ENCODE measurements around the gene STAP2.

STAP2 gene

DNA sequence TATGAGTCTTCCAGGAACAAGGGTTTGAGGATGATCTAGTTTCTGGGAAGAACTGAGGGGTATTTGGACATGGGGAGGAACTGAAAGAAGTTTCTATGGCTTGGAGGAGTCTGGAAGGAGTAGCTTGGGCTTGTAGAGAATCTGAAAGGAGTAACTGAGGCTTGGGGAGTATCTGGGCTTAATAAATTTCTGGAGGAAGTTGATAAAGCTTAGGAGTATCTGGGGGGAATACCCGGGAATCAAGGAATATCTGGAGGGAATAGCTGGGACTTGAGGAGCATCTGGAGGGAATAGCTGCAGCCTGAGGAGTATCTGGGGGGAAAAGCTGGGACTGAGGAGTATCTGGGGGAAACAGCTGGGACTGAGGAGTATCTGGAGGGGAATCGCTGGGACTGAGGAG lies 18.2 kb downstream of the STAP2 start:
- H3K9ac ChIP-seq (ENCODE audit: low read length), result no peak overlapping the region
- no peak overlapping the region for H3K27ac ChIP-seq (ENCODE audit: low read depth, low read length)
- H3K36me3 ChIP-seq (ENCODE audit: insufficient read depth, low read length), result no peaks in the 10 kb centered on the region
- no peaks in the 10 kb centered on the region for H3K9me3 ChIP-seq (ENCODE audit: low read length)
- no peaks in the 10 kb centered on the region for H3K27me3 ChIP-seq (ENCODE audit: control insufficient read depth in 1 of 2, insufficient read depth in 2 of 2, low read length in 2 of 2)
- no peaks in the 10 kb centered on the region for H3K4me1 ChIP-seq (ENCODE audit: insufficient read depth, low read length)
- H3K4me3 ChIP-seq (ENCODE audit: low read depth in 1 of 2, low read length in 2 of 2), result no peak overlapping the region

DNA sequence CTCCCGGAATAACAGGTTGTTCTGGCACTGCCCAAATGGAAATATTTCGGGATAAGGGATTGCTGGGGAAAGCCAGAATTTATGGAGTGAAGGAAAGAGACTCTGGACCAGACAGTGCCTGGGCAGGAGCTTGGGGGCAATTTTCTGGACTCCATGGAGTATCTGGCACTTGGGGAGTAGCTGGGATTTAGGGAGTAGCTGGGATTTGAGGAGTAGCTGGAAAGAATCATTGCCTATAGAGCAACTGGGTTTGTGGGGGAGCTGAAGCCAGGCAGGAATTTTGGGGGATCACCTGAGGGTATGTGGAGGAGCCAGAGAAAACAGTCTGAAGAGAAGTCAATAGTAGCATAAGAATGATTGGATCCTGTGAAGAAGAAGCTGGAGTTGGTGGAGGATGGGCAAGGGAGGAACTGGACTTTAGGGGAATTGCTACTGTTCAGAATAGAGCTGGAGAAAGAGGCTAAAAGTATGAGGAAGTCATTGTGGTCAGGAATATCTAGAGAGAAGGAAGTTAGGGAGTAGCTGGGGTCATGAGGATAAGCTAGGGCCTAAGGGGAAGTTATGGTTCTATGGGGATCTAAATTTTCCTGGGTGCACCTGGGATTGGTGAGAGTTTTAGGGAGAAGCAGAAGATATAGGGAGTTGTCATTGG lies 19.4 kb downstream of the STAP2 start:
- H3K36me3 ChIP-seq (ENCODE audit: insufficient read depth, low read length), result no peaks in the 10 kb centered on the region
- no peaks in the 10 kb centered on the region for H3K9me3 ChIP-seq (ENCODE audit: low read length)
- no peak overlapping the region for H3K4me3 ChIP-seq (ENCODE audit: low read depth in 1 of 2, low read length in 2 of 2)
- H3K27ac ChIP-seq (ENCODE audit: low read depth, low read length), result no peak overlapping the region
- H3K4me1 ChIP-seq (ENCODE audit: insufficient read depth, low read length), result no peaks in the 10 kb centered on the region
- no peaks in the 10 kb centered on the region for H3K27me3 ChIP-seq (ENCODE audit: control insufficient read depth in 1 of 2, insufficient read depth in 2 of 2, low read length in 2 of 2)
- H3K9ac ChIP-seq (ENCODE audit: low read length), result no peak overlapping the region

DNA sequence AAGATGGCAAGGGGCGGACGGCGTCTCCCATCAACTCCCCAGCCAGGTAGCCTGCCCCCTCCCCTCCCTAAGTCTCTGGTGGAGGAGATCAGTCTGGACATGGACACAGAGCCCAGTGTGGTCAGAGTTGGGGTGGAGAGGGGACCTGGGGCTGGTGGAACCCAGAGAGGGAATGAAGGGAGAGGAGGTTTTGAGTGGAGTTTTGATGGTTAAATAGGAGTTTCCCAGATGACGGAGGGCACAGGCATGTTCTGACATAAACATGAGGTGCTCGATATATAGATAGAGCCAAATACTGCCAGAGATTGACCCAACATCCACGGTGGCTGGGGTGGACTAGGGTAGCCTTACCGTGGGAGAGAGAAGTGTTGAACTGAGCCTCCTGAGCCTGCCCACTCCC lies 20.2 kb downstream of the STAP2 start:
- Histone ChIP-seq H3K36me3 (ENCODE audit: insufficient read depth, low read length) (no peaks in the 10 kb centered on the region), H3K9me3 (ENCODE audit: low read length) (no peaks in the 10 kb centered on the region), H3K4me1 (ENCODE audit: insufficient read depth, low read length) (no peaks in the 10 kb centered on the region), H3K4me3 (ENCODE audit: low read depth in 1 of 2, low read length in 2 of 2) (no peak overlapping the region), H3K27ac (ENCODE audit: low read depth, low read length) (no peak overlapping the region), H3K27me3 (ENCODE audit: control insufficient read depth in 1 of 2, insufficient read depth in 2 of 2, low read length in 2 of 2) (no peaks in the 10 kb centered on the region), H3K9ac (ENCODE audit: low read length) (no peak overlapping the region)

DNA sequence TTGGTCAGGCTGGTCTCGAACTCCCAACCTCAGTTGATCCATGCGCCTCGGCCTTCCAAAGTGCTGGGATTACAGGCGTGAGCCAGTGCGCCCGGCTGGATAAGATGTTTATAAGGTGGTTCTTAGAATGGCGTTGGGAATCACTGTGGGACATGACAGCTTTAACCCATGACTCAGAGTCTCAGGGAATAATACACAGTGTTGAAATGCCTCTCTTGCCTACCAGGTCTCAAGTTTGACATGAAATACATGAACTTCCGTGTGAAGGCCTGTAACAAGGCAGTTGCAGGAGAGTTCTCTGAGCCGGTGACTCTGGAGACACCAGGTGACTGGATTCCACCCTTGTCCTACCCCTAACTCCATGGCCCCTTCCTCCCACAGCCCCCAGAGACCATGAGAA lies 21.7 kb downstream of the STAP2 start:
- no peaks in the 10 kb centered on the region for H3K4me1 ChIP-seq (ENCODE audit: insufficient read depth, low read length)
- no peaks in the 10 kb centered on the region for H3K27me3 ChIP-seq (ENCODE audit: control insufficient read depth in 1 of 2, insufficient read depth in 2 of 2, low read length in 2 of 2)
- no peak overlapping the region for H3K4me3 ChIP-seq (ENCODE audit: low read depth in 1 of 2, low read length in 2 of 2)
- no peak overlapping the region for H3K9ac ChIP-seq (ENCODE audit: low read length)
- H3K36me3 ChIP-seq (ENCODE audit: insufficient read depth, low read length), result no peaks in the 10 kb centered on the region
- H3K9me3 ChIP-seq (ENCODE audit: low read length), result no peaks in the 10 kb centered on the region
- no peak overlapping the region for H3K27ac ChIP-seq (ENCODE audit: low read depth, low read length)

DNA sequence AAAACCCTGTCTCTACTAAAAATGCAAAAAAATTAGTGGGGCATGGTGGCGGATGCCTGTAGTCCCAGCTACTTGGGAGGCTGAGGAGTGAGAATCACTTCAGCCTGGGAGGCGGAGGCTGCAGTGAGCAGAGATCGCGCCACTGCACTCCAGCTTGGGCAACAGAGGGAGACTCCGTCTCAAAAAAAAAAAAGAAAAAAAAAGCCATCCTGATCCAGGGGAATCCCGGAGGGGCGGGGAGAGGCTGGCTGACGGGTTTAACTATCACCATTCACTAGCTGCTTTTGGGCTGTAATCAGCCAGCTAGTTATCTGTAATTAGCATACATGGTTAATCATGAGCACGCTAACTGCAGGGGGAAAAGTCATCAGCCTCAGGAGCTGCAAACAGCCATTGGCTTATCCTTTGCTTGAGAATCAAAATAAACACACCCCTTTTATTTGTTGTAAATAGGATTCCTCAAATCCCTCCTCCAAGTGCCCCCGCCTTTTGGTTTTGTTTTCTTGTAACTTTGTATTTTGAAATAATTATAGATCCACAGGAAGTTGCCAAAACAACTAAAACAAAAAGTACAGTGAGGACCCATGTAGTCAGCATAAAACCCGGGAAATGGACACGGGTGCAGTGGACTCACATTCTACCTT lies 24.7 kb downstream of the STAP2 start:
- Histone ChIP-seq H3K4me1 (ENCODE audit: insufficient read depth, low read length) (no peaks in the 10 kb centered on the region), H3K27ac (ENCODE audit: low read depth, low read length) (no peak overlapping the region), H3K9ac (ENCODE audit: low read length) (no peak overlapping the region), H3K27me3 (ENCODE audit: control insufficient read depth in 1 of 2, insufficient read depth in 2 of 2, low read length in 2 of 2) (no peaks in the 10 kb centered on the region), H3K9me3 (ENCODE audit: low read length) (no peaks in the 10 kb centered on the region), H3K4me3 (ENCODE audit: low read depth in 1 of 2, low read length in 2 of 2) (no peak overlapping the region), H3K36me3 (ENCODE audit: insufficient read depth, low read length) (no peaks in the 10 kb centered on the region)

DNA sequence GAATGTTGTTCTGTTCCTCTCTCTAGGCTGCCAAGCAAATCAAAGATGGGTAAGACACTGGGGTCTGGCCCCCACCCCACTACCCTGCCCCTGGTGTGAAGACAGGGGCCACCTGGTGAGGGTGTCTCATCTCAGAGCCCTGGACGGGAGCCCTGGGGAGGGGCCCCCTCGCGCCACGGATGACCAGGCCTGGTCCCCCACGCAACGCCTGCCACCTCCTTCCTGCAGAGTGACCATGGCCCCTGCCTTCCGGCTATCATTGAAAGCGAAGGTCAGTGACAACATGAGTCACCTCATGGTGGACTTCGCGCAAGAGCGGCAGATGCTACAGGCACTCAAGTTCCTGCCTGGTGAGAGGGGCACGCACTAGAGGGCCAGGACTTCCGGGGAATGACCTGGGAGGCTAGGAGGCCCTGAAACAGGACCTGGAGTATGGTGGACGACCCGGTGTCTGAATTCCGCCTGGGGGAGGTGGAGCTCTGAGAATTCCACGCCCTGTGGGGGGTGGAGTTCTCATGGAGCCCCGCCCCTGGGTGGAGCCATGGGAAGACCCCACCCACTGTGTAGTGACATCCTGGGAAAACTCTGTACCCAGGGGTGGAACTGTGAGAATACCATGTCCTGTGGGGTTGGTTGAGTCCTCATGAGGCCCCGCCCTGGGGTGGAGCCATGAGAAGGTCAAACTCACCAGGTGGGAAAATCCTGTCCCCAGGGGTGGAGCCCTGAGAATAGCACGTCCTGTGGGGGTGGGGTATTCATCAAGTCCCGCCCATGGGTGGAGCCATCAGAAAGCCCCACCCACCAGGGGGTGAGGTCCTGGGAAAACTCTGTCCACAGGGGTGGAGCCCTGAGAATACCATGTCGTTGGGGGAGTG lies 28.1 kb downstream of the STAP2 start:
- Histone ChIP-seq H3K4me3 (ENCODE audit: low read depth in 1 of 2, low read length in 2 of 2) (no peak overlapping the region), H3K27ac (ENCODE audit: low read depth, low read length) (no peak overlapping the region), H3K9ac (ENCODE audit: low read length) (no peak overlapping the region), H3K4me1 (ENCODE audit: insufficient read depth, low read length) (no peaks in the 10 kb centered on the region), H3K36me3 (ENCODE audit: insufficient read depth, low read length) (no peaks in the 10 kb centered on the region), H3K9me3 (ENCODE audit: low read length) (no peaks in the 10 kb centered on the region), H3K27me3 (ENCODE audit: control insufficient read depth in 1 of 2, insufficient read depth in 2 of 2, low read length in 2 of 2) (peaks cover 0 to 2% of the 10 kb centered on the region in 2 donors)

DNA sequence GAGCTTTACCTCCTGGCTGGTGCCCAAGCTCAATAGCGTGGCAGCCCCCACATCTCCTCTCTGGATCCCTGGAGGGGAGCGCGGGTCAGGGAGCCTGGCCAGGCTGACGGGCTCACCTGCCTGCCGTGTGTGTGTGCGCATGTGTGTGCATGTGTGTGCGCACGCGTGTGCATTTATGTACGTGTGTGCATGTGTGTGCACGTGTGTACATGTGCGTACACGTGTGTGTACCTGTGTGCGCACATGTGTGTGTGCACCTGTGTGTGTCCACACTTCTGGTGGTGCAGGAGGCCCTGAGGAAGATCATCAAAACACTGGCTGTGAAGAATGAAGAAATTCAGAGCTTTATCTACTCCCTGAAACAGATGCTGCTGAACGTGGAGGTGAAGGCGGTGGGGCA lies 33.0 kb downstream of the STAP2 start:
- H3K27me3 ChIP-seq (ENCODE audit: control insufficient read depth in 1 of 2, insufficient read depth in 2 of 2, low read length in 2 of 2), result peaks cover 4 to 15% of the 10 kb centered on the region in 2 donors
- H3K9ac ChIP-seq (ENCODE audit: low read length), result no peak overlapping the region
- H3K27ac ChIP-seq (ENCODE audit: low read depth, low read length), result no peak overlapping the region
- H3K9me3 ChIP-seq (ENCODE audit: low read length), result no peaks in the 10 kb centered on the region
- H3K36me3 ChIP-seq (ENCODE audit: insufficient read depth, low read length), result no peaks in the 10 kb centered on the region
- no peaks in the 10 kb centered on the region for H3K4me1 ChIP-seq (ENCODE audit: insufficient read depth, low read length)
- H3K4me3 ChIP-seq (ENCODE audit: low read depth in 1 of 2, low read length in 2 of 2), result no peak overlapping the region

DNA sequence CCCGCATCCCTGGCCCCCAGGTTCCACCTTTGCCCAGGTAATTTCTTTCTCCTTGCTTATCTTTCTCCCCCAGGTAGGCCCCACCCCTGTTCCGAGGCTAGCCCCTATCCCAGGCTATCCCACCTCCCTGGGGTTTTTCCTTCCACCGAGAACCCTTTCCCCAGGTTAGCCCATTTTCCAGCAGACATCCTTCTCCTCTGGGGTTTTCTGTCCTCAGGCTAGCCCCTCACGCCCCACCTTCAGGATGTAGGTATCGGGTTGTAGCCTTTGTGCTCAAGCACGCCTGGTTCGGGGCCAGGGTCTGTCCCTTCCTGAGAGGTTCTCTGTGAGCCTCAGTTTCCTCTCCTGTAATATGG lies 33.4 kb downstream of the STAP2 start:
- Histone ChIP-seq H3K27me3 (ENCODE audit: control insufficient read depth in 1 of 2, insufficient read depth in 2 of 2, low read length in 2 of 2) (peaks cover 4 to 15% of the 10 kb centered on the region in 2 donors), H3K9me3 (ENCODE audit: low read length) (no peaks in the 10 kb centered on the region), H3K4me3 (ENCODE audit: low read depth in 1 of 2, low read length in 2 of 2) (no peak overlapping the region), H3K36me3 (ENCODE audit: insufficient read depth, low read length) (no peaks in the 10 kb centered on the region), H3K9ac (ENCODE audit: low read length) (no peak overlapping the region), H3K27ac (ENCODE audit: low read depth, low read length) (no peak overlapping the region), H3K4me1 (ENCODE audit: insufficient read depth, low read length) (no peaks in the 10 kb centered on the region)

DNA sequence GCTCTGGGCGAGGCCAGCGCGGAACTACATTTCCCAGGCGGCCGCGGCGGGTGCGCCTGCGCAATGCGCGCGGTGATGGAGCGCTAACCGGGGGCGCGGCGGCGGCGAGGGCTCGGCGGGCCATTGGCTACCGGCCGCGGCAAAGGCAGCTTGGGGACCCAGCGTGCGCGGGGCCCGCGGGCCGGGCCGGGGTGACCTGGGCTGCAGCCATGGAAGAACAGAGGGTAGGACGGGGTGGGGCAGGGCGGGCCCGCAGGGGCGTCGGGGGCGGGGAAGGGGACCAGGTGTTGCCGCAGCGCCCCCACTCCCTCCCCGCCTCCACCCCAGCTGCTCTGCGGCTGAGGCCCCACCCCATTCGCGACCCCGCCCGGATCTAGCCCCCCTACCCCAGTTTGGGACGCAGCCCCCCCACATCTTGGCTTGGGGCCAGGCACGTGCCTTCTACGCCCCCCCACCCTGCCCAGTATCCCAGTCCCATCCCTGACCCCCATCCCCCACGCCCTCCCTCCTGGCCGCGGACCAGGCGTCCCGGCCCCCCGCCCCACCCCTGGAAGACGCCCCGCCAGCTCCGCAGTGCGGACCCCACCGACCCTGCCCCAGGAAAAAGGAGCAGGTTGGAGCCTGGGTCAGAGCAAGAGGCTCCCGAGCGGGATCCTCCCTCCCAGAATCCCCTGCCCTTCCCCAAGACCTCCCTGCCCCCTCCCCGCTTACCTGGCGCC lies 33.9 kb downstream of the STAP2 start, which contains the start of gene FSD1:
Gene FSD1 (plus strand): TSS at position 61 of the 719 bp plus-strand sequence. CDS start 149 bp downstream, at position 210.
- Histone ChIP-seq H3K27me3 (ENCODE audit: control insufficient read depth in 1 of 2, insufficient read depth in 2 of 2, low read length in 2 of 2) (peaks cover 4 to 15% of the 10 kb centered on the region in 2 donors), H3K9ac (ENCODE audit: low read length) (no peak within 1 kb of the TSS), H3K27ac (ENCODE audit: low read depth, low read length) (no peak within 1 kb of the TSS), H3K4me3 (ENCODE audit: low read depth in 1 of 2, low read length in 2 of 2) (peak within 1 kb of the TSS in 1 of 2 donors; percentile 1), H3K36me3 (ENCODE audit: insufficient read depth, low read length) (no peaks in the 10 kb centered on the region), H3K4me1 (ENCODE audit: insufficient read depth, low read length) (no peaks in the 10 kb centered on the region), H3K9me3 (ENCODE audit: low read length) (no peaks in the 10 kb centered on the region)

DNA sequence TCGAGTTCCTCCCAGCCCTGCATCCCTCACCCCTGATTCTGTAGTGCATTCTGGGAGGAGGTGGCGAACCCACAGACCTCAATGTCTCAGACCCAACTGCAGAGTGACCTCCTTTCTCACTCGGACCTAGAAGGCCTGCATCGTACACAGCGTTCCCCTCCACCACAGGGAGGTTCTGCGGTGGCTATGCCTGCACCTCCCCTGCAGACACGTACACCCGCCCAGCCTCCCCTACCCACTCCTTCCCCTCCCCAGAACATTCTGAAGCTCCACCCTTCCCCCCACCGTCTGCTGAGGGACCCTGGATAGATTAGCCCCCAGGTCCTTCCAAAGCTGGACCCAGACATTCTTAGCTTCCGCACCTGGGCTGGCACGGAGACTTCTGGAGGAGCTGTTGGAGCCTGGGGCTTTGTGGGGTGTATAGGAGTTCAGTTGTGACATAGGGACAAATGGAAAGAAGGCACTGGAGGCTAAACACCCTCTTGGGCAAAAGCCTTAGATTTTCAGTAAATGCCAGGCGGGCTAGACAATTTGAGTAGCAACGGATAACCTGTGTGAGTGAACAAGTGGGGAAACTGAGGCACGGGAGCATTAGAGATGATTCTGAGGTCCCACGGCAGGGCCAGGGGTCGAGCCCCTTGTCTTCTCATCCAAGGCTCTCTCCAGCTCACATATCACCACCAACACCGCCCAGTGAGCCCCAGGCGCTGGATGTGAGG lies 34.6 kb downstream of the STAP2 start:
- no peak overlapping the region for H3K9ac ChIP-seq (ENCODE audit: low read length)

More for the DNA sequence above, 34.6 kb downstream of the STAP2 start:
- Histone ChIP-seq H3K4me3 (ENCODE audit: low read depth in 1 of 2, low read length in 2 of 2) (peak overlapping the region in 1 of 2 donors; percentile 1), H3K4me1 (ENCODE audit: insufficient read depth, low read length) (no peaks in the 10 kb centered on the region), H3K9me3 (ENCODE audit: low read length) (no peaks in the 10 kb centered on the region), H3K27ac (ENCODE audit: low read depth, low read length) (no peak overlapping the region), H3K27me3 (ENCODE audit: control insufficient read depth in 1 of 2, insufficient read depth in 2 of 2, low read length in 2 of 2) (peaks cover 4 to 15% of the 10 kb centered on the region in 2 donors), H3K36me3 (ENCODE audit: insufficient read depth, low read length) (no peaks in the 10 kb centered on the region)

All from muscle layer of colon (tissue), 2 donors.